ENCODE data around the gene PRR12.

Gene PRR12

DNA sequence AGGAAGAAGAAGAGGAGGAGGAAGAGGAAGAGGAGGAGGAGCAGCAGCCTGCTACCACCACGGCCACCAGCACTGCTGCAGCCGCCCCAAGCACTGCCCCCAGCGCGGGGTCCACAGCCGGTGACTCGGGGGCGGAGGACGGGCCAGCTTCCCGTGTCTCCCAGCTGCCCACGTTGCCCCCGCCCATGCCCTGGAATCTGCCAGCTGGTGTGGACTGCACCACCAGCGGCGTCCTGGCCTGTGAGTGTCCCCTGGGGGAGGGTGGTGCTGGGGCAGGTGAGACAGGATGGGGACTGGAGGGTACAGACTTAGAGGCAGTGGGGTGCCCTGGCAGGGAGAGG lies 62.5 kb downstream of the PRR12 start (continued):
- TF ChIP-seq, protein P1, sequence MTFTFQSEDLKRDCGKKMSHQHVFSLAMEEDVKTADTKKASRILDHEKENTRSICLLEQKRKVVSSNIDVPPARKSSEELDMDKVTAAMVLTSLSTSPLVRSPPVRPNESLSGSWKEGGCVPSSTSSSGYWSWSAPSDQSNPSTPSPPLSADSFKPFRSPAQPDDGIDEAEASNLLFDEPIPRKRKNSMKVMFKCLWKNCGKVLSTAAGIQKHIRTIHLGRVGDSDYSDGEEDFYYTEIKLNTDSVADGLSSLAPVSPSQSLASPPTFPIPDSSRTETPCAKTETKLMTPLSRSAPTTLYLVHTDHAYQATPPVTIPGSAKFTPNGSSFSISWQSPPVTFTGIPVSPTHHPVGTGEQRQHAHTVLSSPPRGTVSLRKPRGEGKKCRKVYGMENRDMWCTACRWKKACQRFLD (tag by site-specific recombination; IDR thresholded peaks at IDR 0.05): no peak
- TF ChIP-seq ZNF19 (tag by site-specific recombination; IDR thresholded peaks at IDR 0.05; ENCODE audit: low read depth) (no peak), ZNF274 (IDR thresholded peaks at IDR 0.05; ENCODE audit: low read length) (no peak), ZNF274 (tag by site-specific recombination; IDR thresholded peaks at IDR 0.05; ENCODE audit: borderline replicate concordance) (no peak), ZFHX2 (tag by site-specific recombination; conservative IDR thresholded peaks at IDR 0.05) (peak; percentile 55)
- TF ChIP-seq, protein P2, sequence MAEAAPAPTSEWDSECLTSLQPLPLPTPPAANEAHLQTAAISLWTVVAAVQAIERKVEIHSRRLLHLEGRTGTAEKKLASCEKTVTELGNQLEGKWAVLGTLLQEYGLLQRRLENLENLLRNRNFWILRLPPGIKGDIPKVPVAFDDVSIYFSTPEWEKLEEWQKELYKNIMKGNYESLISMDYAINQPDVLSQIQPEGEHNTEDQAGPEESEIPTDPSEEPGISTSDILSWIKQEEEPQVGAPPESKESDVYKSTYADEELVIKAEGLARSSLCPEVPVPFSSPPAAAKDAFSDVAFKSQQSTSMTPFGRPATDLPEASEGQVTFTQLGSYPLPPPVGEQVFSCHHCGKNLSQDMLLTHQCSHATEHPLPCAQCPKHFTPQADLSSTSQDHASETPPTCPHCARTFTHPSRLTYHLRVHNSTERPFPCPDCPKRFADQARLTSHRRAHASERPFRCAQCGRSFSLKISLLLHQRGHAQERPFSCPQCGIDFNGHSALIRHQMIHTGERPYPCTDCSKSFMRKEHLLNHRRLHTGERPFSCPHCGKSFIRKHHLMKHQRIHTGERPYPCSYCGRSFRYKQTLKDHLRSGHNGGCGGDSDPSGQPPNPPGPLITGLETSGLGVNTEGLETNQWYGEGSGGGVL (tag by site-specific recombination; IDR thresholded peaks at IDR 0.05): no peak
- TF ChIP-seq, protein P3, sequence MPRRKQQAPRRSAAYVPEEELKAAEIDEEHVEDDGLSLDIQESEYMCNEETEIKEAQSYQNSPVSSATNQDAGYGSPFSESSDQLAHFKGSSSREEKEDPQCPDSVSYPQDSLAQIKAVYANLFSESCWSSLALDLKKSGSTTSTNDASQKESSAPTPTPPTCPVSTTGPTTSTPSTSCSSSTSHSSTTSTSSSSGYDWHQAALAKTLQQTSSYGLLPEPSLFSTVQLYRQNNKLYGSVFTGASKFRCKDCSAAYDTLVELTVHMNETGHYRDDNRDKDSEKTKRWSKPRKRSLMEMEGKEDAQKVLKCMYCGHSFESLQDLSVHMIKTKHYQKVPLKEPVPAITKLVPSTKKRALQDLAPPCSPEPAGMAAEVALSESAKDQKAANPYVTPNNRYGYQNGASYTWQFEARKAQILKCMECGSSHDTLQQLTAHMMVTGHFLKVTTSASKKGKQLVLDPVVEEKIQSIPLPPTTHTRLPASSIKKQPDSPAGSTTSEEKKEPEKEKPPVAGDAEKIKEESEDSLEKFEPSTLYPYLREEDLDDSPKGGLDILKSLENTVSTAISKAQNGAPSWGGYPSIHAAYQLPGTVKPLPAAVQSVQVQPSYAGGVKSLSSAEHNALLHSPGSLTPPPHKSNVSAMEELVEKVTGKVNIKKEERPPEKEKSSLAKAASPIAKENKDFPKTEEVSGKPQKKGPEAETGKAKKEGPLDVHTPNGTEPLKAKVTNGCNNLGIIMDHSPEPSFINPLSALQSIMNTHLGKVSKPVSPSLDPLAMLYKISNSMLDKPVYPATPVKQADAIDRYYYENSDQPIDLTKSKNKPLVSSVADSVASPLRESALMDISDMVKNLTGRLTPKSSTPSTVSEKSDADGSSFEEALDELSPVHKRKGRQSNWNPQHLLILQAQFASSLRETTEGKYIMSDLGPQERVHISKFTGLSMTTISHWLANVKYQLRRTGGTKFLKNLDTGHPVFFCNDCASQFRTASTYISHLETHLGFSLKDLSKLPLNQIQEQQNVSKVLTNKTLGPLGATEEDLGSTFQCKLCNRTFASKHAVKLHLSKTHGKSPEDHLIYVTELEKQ (tag by site-specific recombination; IDR thresholded peaks at IDR 0.05; ENCODE audit: borderline replicate concordance): no peak
- TF ChIP-seq, protein P4, sequence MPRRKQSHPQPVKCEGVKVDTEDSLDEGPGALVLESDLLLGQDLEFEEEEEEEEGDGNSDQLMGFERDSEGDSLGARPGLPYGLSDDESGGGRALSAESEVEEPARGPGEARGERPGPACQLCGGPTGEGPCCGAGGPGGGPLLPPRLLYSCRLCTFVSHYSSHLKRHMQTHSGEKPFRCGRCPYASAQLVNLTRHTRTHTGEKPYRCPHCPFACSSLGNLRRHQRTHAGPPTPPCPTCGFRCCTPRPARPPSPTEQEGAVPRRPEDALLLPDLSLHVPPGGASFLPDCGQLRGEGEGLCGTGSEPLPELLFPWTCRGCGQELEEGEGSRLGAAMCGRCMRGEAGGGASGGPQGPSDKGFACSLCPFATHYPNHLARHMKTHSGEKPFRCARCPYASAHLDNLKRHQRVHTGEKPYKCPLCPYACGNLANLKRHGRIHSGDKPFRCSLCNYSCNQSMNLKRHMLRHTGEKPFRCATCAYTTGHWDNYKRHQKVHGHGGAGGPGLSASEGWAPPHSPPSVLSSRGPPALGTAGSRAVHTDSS (tag by site-specific recombination; IDR thresholded peaks at IDR 0.05): peak; percentile 92

DNA sequence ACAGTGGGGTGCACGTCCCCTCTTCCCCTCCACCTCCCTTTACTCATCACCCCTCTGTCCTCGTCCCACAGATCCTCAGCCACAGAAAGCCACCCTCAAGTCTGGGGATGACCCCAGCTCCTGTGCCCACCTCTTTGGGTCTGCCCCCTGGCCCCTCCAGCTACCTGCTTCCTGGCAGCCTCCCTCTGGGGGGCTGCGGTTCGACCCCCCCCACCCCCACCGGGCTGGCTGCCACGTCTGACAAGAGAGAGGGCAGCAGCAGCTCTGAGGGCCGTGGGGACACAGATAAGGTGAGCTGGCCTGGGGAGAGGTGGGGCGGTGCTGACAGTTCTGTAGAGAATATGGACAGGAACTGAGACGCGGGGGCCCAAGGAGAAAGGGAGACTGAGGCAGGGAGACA lies 63.6 kb downstream of the PRR12 start:
- Histone ChIP-seq H3K36me3 (ENCODE audit: control insufficient read depth in 2 of 2, insufficient read depth in 1 of 2, low read length in 2 of 2) (peaks cover 51 to 94% of the 10 kb centered on the region in 2 experiments), H3K27ac (ENCODE audit: extremely low read depth, low read depth, low read length) (no peak overlapping the region), H3K4me1 (ENCODE audit: control insufficient read depth, insufficient read depth, low read length) (no peaks in the 10 kb centered on the region), H3K4me3 (ENCODE audit: low read depth, low read length) (no peak overlapping the region), H3K9me3 (ENCODE audit: control insufficient read depth, insufficient read depth, low read depth, low read length) (no peaks in the 10 kb centered on the region)
- TF ChIP-seq ZNF585B (tag by site-specific recombination; IDR thresholded peaks at IDR 0.05) (no peak), IKZF3 (tag by site-specific recombination; IDR thresholded peaks at IDR 0.05) (no peak), ZNF768 (tag by site-specific recombination; IDR thresholded peaks at IDR 0.05) (no peak)
- TF ChIP-seq, protein P5, sequence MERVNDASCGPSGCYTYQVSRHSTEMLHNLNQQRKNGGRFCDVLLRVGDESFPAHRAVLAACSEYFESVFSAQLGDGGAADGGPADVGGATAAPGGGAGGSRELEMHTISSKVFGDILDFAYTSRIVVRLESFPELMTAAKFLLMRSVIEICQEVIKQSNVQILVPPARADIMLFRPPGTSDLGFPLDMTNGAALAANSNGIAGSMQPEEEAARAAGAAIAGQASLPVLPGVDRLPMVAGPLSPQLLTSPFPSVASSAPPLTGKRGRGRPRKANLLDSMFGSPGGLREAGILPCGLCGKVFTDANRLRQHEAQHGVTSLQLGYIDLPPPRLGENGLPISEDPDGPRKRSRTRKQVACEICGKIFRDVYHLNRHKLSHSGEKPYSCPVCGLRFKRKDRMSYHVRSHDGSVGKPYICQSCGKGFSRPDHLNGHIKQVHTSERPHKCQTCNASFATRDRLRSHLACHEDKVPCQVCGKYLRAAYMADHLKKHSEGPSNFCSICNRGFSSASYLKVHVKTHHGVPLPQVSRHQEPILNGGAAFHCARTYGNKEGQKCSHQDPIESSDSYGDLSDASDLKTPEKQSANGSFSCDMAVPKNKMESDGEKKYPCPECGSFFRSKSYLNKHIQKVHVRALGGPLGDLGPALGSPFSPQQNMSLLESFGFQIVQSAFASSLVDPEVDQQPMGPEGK (tag by site-specific recombination; IDR thresholded peaks at IDR 0.05): 0 out of 2 replicates have a peak, but pooled peaks have one; percentile 21
- POLR2A ChIA-PET: interaction anchor here (0.6 to 3.7 kb wide), 6 partner anchors 10 to 45 kb away, joined by 3 to 23 read pairs (median 10); partner anchors contain the start of genes BCL2L12, IRF3, RRAS and SCAF1
- CTCF ChIA-PET: interaction anchor here (1.1 to 1.3 kb wide), 2 partner anchors 12 to 18 kb away, joined by 3 to 4 read pairs; no protein-coding TSS in a partner anchor

Data from HEK293 (cell line).